GM12892 (cell line): ENCODE data around the gene FAM219A.
"Not testable (repeated sequence)": the region's sequence is repeated elsewhere in the genome, so short reads cannot be mapped to it uniquely, and the experiment has no call there.

Experiments
- POLR2A ChIP-seq: IDR thresholded peaks from 2 replicates; pipeline ENCODE4 v1.6.1; 2011; ENCODE audit warnings: low read depth, low read length, control low read depth
- POLR2AphosphoS5 ChIP-seq: IDR thresholded peaks from 2 replicates; pipeline ENCODE4 v1.6.1; 2011; ENCODE audit warnings: low read depth, low read length, control low read depth
- TAF1 ChIP-seq: IDR thresholded peaks from 2 replicates; pipeline ENCODE4 v1.6.1; 2011; ENCODE audit warnings: low read depth, mild to moderate bottlenecking, control low read depth, low read length, borderline replicate concordance

GRCh38 chr9:34352957-34353356, 105.4 kb downstream of the FAM219A start:
- TF ChIP-seq POLR2AphosphoS5, TAF1, POLR2A: not testable (repeated sequence)
